HG03571 (cell line): Measurements from ENCODE around the gene SRRT.
A peak's percentile ranks its signal among the peaks of the same experiment; 100 is the strongest.

Source experiments
- ATAC-seq: cut with Tn5 transposase; IDR thresholded peaks from one replicate; pipeline ENCODE4 v1.9.1; 2021; ENCODE audit not compliant: unreplicated experiment

Gene SRRT

DNA sequence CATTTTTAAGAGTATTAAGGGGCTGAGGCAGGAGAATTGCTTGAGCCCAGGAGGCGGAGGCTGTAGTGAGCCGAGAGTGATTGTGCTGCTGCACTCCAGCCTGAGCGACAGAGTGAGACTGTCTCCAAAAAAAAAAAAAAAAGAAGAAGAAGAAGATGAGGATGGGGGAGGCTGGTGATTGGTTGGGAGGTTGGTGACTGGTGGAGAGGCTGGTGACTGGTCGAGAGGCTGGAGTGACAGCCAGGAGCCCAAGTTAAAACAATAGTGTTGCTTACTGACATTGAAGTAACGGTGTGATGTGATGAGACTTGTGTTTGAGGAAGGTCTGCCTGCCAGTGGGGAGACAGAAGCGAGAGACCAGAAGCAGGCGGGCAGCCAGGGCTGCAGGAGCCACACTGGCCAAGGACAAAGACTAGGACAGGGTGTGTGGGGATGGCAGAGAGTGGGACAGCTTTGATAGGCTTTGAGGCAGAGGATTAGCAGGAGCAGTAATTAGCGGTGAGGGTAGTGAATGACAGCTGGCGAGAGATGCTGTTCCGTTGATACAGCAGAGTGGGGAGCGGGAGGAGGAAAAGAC is 4.9 kb downstream of the SRRT start:
- ATAC-seq: no peak

DNA sequence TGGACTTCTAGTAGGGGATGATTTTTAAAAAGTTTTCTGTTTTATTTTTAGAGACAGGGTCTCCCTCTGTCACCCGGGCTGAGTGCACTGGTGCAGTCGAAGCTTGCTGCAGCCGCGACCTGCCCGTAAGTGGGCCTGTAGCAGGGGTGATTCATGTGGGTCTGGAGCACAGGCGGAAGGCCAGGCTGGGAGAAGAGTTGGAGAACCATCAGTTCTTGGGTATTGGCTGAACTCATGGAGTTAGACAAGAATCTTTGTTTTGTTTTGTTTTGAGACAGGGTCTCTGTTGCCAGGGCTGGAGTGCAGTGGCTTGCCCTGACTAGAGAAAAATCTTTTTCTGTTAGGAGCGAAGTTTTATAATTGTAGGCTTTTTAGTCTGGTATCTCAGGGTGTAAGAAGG is 5.7 kb downstream of the SRRT start:
- no peak for ATAC-seq

DNA sequence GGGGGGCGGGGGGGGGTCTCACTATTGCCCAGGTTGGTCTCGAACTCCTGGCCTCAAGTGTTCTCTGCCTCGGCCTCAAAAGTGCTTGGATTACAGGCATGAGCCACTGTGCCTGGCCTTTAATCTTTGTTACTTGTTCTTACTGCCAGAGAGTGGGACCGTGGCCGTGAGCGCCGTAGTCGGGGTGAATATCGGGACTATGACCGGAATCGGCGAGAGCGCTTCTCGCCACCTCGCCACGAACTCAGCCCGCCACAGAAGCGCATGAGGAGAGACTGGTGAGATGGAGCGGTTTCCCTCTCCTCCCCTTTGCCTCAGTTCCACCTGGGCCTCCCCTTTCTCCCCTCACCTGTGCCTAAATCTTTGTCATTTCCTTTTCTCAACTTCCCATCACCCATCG is 6.2 kb downstream of the SRRT start:
- ATAC-seq: no peak

DNA sequence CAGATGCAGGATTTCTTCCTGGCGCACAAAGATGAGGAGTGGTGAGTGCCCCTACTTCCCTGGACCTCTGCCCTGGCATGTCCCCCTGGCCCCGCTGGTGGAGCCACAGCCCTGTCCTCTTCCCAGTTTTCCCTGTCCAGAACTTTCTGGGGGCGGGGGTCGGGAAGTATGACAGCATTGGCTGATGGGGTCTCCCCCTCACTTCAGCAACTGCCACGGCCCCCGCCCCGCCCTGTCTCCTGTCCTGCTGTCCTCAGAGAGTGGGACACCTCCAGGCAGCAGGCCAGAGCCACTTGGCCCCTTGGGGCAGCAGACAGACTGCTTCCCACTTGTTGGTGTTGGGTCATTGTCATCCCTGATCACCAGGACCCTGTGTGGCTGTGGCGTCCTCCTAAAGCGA is 7.3 kb downstream of the SRRT start:
- no peak for ATAC-seq

DNA sequence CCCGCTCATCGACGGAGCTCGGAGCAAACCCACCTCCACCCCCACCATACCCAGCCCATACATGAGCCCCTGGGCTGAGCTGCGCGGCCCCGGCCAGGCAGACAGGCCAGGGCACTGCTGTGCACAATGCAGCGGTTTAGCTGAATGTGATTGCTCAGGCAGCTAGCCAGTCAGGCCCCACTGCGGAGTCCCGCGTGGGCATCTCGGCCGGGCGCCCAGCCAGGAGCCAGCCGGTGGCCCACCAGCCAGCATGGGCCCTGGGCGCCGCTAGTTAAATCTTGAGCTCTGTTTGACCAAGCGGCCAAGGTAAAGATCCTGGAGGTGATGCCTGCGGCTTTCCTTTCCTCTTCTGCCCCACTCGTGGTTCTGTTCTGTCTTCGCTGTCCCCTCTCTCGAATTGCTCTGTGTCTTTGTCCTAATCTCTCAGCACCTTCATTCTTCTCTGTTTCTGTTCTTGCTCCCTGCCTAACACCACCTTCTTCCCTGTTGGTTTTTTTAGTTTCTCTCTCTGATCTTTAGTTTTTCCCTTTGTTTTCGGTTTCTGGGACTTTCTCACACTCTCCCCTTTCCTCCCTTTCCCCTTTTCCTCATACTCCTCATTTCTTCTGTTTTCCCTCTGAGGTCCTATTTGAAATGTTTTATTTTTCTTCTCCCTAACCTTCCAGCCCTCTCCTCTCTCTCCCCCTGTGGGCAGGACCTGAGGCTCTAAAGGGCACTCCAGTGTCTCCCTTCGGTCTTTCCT is 8.1 kb downstream of the SRRT start:
- ATAC-seq: no peak

DNA sequence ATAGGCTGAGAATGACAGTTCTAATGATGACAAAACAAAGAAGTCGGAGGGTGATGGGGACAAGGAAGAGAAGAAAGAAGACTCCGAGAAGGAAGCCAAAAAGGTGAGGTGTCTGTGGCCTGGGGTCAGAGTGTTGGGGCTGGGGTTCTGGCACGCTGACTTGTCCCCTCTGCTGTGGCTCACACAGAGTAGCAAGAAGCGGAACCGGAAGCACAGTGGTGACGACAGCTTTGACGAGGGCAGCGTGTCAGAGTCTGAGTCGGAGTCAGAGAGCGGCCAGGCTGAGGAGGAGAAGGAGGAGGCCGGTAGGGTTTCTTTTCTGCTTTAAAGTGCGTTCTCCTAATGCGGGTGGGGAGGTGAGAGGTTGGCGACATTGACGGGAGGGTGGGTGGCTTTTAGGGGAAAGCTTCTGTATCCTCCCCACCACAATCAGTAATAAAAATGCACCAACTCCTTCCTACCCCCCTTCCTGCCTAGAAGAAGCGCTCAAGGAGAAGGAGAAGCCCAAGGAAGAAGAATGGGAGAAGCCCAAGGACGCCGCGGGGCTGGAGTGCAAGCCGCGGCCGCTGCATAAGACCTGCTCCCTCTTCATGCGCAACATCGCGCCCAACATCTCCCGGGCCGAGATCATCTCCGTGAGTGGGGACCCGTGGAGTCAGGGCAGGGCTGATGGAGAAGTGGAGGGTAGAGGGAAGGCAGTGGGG is 10.0 kb downstream of the SRRT start:
- ATAC-seq: no peak

DNA sequence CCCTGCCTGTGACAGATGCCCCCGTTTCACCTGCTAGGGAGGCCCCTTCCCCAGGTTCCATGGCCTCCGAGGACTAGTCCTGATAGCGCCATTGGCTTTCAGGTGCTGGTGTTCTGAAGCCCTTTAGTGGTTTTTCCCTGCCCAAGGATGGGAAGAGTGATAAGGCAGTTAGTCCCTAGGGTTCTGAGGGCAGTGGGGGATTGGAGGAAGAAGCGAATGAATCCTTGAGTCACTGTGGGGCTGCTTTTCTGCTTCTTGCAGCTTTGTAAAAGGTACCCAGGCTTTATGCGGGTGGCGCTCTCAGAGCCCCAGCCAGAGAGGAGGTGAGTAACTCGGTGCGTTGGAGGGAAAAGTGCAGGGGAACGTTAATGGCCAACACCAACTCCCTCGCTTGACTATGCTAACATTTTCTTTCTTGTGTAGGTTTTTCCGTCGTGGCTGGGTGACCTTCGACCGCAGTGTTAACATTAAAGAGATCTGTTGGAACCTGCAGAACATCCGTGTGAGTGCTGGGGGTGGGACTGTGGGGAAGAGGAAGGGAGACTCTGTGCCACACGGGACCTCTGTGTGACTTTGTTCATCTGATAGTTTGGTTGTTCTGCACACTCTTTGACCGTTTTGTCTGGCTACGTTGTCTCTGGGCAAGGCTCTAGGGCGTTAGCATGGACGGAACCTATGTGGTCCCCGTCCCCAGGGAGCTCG is 10.7 kb downstream of the SRRT start:
- ATAC-seq: no peak

DNA sequence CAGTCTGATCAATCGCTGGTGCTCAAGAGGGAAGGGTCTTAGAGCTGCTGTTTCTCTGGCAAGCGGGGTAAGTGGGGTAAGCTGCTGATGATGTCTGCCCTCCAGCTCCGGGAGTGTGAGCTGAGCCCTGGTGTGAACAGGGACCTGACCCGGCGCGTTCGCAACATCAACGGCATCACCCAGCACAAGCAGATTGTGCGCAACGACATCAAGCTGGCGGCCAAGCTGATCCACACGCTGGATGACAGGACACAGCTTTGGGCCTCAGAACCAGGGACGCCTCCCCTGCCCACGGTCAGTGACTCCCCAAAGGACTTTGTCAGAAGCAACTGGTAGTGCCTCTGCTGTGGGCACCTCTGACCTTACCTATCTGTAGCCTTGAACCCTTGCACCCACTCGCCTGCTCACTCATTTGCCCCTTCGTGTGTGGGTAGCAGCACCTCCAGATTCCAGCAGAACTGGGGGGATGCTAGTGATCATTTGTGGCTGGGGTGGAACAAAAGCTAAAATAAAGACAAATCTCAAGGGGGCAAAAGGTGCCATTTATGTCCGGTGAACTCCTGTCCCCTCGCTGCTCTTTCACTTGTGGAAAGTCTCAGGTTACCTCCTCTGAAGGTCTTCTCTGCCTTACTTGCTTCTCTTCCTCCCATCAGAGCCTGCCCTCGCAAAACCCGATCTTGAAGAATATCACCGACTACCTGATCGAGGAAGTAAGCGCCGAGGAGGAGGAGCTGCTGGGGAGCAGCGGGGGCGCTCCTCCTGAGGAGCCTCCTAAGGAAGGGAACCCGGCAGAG is 11.4 kb downstream of the SRRT start:
- no peak for ATAC-seq

DNA sequence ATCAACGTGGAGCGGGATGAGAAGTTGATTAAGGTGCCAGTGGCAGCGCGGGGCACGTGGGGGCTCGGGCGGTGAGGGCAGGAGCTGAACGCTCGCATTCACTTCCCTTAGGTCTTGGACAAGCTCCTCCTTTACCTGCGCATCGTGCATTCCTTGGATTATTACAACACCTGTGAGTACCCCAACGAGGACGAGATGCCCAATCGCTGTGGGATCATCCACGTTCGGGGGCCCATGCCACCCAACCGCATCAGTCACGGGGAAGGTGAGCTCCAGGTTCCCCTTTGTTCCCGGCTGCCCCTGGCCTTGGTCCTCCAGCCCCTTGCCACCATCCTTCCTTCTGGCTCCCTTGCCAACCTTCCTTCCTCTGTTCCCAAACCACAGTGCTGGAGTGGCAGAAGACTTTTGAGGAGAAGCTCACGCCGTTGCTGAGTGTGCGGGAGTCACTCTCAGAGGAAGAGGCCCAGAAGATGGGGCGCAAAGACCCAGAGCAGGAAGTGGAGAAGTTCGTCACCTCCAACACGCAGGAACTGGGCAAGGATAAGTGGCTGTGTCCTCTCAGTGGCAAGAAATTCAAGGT is 12.1 kb downstream of the SRRT start:
- no peak for ATAC-seq

DNA sequence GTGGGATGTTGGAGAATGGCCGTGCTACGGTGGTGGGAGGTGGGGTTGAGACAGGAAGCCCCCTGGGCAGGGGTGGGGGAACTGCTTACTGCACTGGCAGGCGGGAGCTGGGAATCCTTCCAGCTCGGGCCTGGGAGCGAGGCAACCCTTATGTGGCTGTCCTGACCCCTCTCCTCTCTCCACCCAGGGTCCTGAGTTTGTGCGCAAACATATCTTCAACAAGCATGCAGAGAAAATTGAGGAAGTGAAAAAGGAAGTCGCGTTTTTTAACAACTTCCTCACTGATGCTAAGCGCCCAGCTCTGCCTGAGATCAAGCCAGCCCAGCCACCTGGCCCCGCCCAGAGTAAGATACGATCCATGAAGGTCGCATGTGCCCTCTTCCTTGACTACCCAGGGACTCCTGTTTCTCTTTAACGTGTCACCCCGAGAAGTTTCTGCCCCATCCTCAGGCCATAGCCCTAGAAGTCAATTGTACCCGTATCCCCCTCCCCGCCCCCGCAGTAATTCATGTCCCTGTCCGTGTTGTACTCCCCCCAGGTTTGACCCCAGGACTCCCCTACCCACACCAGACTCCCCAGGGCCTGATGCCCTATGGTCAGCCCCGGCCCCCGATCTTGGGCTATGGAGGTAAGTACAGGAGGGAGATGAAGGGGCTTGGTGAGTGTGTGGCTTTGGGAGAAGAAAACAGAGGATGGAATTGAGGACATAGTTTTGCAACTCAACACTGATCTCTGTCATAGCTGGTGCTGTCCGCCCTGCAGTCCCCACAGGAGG is 12.8 kb downstream of the SRRT start:
- peak; percentile 41 for ATAC-seq

DNA sequence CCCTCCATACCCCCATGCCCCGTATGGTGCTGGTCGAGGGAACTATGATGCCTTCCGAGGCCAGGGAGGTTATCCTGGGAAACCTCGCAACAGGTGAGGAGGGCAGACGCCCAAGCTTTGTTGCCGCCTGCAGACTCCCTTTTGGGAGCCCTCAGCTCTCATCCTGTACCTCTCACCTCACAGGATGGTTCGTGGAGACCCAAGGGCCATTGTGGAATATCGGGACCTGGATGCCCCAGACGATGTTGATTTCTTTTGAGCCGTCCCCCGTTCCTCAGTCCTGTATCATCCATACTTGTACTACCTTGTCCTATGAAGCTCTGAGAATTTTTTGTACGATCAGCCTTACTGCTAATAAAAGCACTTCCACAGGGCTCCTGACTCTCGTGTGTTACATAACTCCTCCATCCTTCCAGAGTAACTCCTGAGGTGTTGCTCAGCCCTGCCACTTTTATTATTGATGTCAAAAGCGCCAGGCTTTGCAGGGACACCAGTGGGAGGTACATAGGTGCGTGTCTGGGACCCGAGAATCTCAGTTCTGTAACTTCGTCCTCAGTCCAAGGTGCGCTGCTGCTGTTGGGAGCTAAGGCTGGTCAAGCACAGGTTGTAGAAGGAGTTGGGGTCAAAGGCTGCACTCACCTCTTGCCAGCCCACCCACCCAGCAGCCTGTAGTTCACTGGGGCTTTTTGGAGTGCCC is 13.5 kb downstream of the SRRT start:
- ATAC-seq: no peak

DNA sequence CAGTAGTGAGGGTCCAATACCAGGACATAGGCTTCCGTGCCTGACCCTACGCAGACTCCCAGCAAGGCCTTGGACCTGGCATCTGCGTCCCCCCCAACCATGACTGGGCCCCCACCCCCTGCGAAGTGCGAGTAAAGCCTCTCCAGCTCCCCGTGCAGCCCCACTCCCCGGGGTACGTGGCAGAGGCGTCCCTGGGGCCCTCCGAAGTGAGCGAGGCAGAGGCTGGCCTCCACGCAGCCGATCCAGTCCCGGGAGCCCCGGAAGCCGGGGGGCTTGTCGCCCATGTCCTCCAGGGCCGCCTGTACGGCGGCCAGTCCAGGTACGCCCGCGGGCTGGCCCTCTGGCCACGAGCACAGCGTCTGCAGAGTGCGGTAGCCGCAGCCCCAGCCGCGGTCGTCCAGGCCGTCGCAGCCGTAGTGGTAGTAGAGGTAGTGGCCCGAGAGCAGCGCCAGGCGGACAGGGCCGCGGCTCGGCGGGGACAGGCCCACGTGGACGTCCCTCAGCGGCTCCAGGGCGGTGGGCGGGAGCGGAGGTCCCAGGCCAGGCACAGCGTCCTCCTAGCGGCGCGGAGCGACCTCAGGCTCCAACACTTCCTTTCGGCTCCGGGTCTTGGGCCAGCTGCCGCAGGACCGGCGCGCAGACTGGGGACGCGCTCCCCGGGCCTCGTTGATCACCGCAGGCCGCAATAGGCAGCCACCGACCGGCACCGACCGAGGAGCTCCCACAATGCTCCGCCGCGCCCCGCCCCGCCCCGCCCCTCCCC is 14.3 kb downstream of the SRRT start, which contains the start of gene UFSP1:
TSS of gene UFSP1 (minus strand) at position 728 of the 763 bp plus-strand sequence. CDS start at position 284, 444 bp downstream.
- peak; percentile 26 for ATAC-seq

DNA sequence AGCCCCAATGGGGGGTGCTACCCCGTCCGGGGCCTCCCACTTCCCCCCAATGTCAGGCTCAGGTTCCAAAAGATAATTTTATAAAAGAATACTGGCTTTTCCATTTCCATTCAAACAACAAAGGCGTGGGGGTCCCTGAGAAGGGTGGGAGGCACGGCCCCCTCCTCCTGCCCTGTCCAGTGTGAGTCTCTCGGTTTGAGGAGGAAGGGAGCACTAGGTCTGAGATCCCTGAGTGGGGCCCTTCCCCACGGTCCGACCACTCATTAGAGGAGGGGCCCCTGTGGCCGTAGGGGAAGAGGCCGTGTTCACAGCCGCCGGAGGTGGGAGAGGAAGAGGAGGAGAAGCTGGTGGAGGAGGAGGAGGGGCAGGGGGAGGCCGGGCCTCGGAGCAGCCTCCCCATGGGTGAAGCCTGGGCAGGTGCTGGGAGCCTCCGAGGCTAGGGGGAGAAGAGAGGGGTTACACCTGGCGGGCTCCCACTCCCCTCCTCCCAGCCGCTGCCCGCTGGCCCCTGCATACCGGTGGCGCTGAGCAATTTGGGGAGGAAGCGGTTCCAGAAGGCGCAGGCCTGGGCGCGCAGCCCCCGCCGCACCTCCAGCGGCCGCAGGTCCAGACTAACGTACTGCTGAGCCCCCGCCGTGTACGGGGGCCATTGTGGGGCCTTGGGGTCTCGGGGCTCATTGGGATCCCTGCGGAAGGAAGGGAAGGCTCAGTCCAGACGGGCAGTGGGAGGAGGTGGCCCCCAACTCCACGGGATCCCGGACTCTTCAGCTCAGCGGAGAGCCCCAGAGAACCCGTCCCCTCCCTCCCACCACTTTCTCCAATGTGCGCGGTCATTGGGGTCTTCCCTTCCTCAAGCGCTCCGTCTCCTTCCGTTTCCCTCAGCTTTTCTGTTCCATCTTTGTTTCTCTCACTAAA is 16.0 kb downstream of the SRRT start:
- no peak for ATAC-seq

DNA sequence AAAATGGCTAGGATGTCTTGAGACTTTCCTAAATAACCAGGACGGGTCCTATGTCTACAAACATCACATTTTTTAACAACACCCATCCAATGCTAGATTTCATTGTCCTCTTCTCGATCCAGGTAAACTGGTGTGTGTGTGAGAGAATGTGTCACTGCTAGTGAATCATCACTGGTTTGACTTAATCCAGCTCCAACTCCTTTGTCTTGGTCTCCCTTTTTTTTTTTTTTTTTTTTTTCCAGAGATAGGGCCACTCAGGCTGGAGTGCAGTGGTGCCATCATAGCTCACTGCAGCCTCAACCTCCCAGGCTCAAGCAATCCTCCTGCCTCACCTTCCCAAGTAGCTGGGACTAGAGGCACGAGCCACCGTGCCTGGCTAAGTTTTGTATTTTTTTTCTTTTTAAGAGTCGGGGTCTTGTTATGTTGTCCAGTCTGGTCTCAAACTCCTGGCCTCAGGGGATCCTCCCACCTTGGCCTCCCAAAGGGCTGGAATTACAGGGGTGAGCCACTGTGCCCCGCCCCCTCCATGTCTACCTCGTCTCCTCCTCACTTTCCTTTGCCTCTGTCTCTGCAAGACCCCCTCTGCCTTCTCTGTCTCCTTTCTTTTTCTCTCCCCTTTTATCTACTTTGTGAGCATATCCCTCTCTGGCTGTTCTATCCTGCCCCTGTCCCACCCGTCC is 16.8 kb downstream of the SRRT start:
- no peak for ATAC-seq

DNA sequence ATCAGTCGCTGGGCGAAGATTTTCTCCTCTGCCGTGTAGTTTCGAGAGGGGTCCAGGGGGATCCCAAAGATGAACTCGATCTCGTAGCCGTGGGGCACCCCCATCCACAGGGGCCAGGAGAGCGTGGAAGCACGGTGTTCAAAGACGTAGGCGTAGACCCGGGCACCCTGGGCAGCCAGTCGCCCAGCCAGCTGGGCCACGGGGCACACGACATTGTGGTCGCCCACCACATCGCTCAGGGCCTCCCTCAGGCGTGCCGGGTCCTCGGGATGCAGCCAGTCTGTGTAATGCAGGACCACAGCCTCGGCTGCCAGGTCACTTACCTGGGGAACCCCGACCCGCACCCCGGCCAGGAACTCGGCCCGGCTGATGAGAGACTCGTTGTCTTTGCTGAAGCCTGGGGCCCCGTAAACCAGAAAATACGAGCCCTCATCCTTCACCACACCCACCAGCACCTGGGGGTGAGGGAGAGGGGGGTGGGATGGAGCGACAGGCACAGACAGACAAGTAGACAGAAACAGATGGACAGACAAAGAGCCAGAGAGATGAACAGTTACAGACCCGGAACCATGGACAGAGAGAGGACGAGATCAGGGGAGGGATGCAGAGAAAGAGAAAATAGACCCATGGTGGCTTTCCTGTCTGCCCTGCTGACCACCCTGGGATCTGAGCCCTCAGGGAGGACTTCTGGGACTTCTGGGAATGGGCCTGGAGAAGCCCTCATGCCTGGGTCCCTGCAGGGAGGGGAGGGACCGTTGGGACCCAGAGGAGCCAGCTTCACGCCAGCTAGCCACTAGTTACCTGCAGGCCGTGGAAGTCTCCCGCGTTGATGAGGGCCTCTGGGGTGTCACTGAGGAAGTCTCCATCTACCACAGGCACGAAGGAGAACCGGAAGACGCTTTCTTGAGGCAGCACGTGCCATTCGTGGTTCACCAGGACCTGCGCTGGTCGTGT is 17.7 kb downstream of the SRRT start:
- ATAC-seq: no peak
